GM12874 (cell line): ENCODE data around the gene ELK4.

Experiments
- TF ChIP-seq, protein P1 (sequence below): IDR thresholded peaks from 2 replicates; pipeline ENCODE4 v1.5.1; 2011; ENCODE audit warnings: low read depth, mild to moderate bottlenecking, control low read depth, low read length, moderate library complexity; ENCODE audit not compliant: insufficient read depth

ELK4 gene

DNA sequence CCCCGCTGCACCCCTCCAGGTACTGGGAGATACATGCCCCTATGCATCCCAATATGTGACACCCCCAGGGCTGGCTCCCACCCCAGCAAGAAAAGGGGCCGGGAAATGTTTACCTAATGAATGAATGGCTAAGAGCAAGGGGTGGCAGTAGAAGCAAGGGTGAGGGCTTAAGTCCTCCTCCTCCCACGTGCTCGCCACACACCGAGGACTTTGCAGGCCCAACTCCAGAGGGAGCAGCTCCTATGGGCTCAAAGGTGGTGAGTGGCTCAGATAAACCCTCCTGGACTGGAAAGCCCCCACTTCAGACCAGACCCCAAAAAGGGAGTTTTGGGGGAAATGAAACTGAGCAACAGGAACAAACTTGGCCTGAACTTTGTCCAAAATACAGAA lies 37.1 kb upstream of the ELK4 start:
- TF ChIP-seq, protein P1, sequence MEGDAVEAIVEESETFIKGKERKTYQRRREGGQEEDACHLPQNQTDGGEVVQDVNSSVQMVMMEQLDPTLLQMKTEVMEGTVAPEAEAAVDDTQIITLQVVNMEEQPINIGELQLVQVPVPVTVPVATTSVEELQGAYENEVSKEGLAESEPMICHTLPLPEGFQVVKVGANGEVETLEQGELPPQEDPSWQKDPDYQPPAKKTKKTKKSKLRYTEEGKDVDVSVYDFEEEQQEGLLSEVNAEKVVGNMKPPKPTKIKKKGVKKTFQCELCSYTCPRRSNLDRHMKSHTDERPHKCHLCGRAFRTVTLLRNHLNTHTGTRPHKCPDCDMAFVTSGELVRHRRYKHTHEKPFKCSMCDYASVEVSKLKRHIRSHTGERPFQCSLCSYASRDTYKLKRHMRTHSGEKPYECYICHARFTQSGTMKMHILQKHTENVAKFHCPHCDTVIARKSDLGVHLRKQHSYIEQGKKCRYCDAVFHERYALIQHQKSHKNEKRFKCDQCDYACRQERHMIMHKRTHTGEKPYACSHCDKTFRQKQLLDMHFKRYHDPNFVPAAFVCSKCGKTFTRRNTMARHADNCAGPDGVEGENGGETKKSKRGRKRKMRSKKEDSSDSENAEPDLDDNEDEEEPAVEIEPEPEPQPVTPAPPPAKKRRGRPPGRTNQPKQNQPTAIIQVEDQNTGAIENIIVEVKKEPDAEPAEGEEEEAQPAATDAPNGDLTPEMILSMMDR, result no peak

DNA sequence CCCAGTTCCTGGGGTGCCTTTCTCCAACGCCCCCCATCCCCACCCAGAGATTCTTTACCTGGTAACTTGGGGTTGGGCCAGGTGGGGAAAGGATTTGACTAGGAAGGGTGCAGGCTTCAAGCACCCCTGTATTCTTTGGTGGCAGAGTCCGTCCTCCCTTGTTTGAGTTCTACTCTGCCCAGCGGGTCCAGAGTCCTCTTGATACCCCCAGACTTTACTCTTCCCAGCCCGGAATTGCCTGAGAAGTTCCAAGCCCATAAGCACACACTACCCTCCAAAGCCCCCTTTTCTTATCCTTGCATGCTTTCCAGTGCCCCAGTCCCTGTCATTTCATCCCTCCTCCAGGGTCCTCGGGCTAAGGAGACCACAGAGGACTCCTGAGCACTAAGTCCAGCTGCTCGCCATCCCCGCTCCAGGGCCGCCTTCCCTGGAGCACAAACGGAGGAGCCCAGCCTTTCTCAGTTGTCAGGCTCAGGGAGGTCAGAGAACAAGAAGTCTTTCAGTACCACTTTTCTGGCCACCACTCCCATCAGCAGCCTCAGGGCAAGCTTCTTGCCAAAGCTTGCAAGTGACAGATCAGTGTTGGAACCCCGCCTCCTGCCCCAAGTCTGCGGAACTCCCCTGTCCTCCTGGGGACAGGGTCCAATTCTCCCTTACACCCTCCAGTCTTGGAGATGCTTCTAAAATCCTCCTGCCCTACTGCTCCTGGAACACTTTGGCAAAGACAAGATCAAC lies 36.3 kb upstream of the ELK4 start:
- TF ChIP-seq, protein P1, result no peak

DNA sequence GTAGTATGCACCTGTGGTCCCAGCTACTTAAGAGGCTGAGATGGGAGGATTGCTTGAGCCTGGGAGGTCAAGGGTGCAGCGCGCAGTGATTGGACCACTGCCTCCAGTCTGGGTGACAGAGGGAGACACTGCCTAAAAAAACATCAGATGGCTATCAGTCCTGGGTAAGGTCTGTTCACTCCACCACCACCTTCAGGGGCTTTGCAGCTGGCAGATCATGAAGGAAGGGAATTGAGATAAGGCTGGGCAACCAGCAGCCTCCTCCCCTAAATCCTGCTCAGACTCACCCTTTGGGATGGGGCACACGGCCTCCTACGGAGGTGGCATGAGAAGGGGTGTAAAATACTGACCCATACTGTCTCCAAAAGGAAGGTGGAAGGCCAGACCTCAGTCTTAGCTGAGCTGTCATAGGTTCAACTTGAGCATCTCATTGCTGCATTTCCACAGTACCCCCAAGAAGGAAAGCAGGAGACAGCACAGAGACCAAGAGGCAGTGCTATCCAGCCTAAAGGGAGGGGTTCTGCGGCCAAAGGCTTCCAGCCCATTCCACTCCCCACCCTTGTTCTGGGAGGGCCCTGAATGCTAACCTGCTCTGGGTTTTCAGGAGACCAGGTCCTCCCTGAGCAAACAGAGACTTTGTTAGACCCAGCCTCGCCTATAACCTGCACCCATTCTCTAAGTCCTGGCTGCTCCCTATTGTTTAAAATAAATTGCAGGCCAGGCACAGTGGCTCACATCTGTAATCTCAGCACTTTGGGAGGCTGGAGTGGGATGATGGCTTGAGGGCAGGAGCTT lies 34.8 kb upstream of the ELK4 start:
- TF ChIP-seq, protein P1, result no peak

DNA sequence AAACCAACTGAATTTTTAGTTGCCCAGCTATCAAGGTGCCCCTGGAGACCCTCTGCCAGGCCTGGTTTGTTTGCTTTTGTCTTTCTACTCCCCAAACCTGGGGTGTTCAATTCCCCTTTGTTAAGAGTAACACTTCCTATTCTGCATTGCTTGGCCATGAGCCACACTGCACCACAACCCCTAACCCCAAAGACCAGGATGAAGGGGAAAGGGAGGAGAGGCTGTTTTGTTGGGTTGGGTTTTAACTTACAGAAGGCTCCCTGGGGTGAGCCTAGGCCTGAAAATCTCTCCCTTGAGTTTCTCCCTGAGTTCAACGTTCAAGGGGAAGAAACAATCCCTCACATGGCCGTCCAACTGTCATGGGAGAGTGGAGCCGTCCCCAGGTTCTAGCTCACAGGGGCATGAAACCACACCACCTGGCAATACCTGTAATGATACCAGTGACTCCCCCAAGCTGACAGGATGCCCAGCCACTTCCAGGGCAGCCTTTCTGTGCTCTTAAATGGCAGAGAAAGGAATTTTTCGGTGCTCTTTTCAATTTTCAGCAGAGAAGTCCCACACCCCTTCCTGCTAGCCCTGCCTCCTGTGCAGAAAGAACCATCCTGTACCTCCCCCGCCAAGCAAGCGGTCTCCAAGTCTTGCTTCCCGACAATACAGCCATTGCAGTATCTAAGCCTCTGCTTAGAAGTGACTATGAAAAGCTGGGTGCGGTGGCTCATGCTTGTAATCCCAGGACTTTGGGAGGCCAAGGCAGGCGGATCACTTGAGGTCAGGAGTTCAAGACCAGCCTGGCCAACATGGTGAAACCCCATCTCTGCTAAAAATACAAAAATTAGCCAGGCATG lies 33.6 kb upstream of the ELK4 start:
- TF ChIP-seq, protein P1, result no peak

DNA sequence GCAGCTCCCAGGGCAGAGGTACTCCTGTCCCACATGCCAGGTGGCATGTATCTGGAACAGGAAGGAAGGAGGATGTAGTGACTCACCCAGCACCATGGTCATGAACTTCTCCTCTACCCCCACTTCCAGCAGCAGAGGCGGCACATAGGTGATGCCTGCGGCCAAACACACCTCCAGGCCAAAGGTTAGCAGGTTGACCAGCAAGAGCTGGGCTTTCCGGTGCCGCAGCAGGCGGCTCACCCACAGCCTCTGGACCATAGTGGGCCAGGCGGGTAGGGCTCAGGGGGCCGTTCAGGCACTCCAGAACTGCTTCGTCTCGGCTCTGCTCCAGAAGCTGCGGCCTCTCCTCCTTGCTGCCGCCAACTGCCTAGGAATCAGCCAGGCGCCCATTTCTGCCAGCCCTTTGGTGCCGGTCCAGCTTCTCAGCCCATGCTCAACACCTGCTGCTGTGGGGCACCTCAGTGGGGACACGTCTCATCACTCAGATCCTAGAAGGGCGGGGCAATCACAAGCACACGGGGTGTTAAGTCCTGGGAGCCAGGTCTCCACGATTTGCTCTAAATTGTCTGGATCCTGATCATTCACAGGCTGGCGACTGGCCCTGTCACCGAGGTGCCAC lies 32.7 kb upstream of the ELK4 start:
- TF ChIP-seq, protein P1, result no peak

DNA sequence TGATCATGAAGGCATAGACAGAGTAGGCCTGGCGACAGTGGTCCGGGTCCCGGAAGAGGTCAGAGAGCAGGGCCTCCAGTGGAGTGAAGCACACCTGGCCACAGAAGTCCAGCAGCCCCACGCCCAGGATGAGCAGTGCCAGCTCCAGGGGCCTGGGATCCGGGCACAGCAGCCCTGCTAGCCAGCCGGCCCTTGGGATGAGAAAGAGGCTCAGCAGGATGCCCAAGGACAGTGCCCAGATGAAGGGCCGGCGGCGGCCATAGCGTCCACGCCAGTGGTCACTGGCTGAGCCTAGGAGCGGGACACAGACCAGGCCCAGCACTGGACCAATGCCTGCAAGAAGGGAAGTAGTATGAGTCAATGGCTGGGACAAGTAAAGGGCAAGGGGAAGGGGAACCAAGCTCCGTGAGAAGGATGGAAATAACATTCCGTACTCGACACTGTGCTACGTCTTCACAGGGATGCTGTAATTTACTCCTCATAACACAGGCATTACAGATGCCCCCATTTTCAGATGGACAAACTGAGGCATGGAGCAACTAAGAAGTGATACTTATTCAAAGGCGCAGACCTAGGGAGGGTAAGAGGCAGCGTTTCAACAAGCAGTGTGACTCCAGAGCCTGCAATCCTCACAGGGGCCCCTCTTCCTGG lies 31.6 kb upstream of the ELK4 start:
- TF ChIP-seq, protein P1, result no peak
